NCI-H748 (cell line): ENCODE results near the gene ANO8.
A peak's percentile ranks its signal among the peaks of the same experiment; 100 is the strongest.

Experiments used
- DNase-seq: peaks from one replicate; lab custom pipeline; 2025; ENCODE audit not compliant: unreplicated experiment; lab: John Stamatoyannopoulos, UW

ANO8 gene

DNA sequence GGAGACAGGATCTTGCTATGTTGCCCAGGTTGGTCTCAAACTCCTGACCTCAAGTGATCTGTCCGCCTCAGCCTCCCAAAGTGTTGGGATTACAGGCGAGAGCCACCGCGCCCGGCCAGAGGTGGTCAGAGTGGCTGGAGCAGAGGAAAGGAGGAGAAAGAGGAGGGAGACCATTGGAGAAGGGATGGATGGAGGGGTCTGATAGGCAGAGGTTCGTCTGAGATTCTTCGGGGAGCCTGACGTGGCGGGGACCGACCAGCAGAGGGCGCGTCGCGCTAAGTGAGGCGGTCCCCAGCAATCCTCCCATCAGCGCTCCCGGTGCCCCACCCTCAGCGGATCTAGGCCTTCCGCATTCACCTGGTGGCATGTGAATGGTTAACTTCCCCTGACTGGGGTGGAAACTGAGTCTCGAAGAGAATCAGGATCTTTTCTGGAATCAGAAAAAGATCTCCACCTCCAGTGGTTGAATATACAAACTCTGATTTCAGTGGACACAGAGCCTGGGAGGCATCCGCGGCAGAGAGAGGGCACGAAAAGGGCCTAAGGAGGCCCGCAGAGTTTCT lies 11.5 kb upstream of the ANO8 start:
- DNase-seq = peak; percentile 56

- DNase-seq = no peak
Observed at GRCh38 chr19:17341845-17342244, 7.2 kb upstream of the ANO8 start.

GRCh38 chr19:17341386-17341785 lies 6.7 kb upstream of the ANO8 start:
- no peak for DNase-seq

DNA sequence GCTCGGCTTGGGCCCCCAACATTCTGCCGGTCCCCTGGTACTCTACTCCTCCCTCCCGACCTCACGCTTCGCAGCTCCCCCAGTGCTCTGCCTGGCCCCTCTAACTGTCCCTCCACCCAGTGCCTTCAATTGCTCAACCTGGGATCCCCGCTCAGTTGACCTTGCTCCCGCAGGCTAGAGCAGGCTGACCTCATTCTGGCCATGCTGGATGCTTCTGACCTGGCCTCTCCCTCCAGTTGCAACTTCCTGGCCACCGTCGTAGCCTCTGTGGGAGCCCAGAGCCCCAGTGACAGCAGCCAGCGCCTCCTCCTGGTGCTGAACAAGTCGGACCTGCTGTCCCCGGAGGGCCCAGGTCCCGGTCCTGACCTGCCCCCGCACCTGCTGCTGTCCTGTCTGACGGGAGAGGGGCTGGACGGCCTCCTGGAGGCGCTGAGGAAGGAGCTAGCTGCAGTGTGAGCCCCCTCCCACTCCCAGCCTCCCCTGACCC lies 6.3 kb upstream of the ANO8 start:
- no peak for DNase-seq

DNA sequence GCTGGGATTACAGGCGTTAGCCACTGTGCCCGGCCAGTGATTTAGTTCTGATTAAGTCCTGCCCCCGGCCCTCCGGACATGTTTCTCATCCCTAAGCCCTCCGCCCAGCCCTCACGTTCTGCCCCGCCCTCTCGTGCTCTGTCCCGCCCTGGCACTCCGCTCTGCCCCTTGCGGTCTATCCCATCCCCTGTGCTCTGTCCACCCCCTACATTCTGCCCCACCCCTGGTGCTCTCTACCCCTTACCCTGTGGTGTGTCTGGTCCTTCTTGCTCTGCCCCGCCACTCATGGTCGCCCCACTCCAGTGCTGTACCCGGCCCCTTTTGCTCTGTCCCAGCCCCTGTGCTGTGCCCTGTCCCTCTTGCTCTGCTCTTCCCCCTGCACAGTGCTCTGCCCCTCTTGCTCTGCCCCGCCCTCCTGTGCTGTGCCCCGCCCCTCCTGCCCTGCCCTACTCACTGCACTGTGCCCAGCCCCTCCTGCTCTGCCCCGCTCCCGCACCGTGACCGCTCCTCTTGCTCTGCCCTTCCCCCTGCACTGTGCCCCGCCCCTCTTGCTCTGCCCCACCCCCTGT lies 5.7 kb upstream of the ANO8 start:
- DNase-seq = no peak

- DNase-seq = no peak
Observed at GRCh38 chr19:17339088-17339741, 4.6 kb upstream of the ANO8 start.

DNA sequence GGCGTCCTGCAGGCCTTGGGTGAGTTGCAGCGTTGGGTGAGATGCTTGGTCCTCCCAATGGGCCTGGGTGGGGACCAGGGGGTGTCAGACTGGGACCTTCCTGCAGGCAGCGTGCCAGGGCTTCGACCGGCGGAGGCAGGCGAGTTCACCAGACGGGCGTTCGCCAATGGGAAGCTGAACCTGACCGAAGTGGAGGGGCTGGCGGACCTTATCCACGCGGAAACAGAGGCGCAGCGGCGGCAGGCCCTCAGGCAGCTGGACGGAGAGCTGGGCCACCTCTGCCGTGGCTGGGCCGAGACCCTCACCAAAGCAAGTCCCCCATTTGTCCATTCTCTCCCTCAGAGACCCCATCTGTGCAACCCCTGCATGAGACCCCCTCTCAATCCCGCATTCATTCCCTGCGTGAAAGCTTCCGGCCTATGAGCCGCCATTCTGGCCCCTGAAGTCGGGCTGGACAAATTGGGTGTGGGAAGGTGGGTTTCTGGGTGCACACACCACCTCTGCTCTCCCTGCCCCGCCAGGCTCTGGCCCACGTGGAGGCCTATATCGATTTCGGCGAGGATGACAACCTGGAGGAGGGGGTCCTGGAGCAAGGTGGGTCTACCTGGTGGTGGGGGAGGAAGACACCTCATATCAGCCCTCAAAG lies 3.9 kb upstream of the ANO8 start:
- no peak for DNase-seq

DNA sequence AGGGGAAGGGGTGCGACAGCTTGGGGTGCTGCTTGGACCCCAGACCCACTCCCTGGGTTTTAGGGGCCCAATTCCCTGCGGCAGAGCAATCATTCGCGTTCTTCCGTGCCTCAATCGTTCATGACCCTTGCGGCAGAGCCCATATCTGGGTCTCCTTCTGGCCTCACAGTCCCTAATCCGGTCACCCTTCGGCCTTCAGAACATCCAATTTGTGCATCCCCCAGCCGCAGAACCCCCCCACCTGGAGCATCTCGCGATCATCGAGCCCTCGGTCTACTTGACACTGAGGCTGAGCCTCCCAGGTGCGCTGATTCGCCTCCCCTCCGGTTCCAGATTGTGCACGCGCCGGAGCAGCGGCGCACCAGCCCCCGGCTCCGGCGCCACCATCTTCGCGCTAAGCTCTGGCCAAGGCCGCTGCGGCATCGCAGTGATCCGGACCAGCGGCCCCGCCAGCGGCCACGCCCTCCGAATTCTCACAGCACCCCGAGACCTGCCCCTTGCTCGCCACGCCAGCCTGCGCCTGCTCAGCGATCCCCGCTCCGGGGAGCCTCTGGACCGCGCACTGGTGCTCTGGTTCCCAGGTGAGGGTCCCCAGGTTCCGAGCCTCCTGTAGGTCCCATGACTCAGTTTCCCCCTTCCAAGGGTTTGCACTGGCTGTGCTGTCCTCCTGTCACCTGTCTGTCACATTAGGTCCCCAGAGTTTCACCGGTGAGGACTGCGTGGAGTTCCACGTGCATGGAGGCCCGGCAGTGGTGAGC lies 3.2 kb upstream of the ANO8 start:
- peak; percentile 41 for DNase-seq

DNA sequence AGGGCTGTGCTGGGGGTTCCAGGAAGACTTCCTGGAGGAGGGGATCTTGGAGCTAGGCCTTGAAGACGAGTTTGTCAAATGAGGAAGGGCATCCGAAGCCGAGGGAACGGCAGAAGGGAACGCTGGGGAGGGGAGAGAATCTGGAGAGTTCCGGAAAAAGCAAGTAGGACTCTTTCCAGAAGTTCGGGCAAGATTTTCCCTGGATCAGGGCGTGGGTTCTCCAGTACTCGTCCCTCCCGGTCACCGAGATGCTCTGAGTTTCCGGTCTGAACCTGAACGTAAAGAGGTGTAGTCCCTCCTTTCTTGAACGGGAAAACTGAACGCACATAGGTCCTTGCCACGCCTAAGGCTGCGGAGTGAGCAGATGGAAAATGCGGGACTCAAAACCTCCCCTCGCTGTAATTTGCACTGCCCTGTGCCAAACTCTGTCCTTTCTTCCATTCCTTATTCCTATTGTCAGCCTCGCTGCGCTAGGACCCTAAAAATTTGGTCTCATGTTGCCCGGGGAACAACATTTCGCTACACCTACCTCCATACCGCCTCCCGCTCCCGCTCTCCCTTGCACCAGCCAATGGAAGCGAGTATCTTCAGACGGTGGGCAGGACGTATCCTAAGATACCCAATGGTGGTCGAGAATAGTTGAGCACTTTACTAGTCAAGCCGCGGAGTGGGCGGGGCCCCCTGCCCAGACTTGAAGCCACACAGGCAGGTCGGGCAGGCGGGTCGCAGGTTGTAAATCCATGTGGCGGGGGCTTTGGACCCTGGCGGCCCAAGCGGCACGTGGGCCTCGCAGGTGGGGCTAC lies 2.4 kb upstream of the ANO8 start, which contains the start of gene GTPBP3:
TSS of gene GTPBP3 (plus strand) at position 682 of the 803 bp plus-strand sequence. CDS start at position 741, 59 bp downstream.
- DNase-seq = peak; percentile 98

GRCh38 chr19:17335575-17335974 lies 920 bp upstream of the ANO8 start:
- no peak for DNase-seq

DNA sequence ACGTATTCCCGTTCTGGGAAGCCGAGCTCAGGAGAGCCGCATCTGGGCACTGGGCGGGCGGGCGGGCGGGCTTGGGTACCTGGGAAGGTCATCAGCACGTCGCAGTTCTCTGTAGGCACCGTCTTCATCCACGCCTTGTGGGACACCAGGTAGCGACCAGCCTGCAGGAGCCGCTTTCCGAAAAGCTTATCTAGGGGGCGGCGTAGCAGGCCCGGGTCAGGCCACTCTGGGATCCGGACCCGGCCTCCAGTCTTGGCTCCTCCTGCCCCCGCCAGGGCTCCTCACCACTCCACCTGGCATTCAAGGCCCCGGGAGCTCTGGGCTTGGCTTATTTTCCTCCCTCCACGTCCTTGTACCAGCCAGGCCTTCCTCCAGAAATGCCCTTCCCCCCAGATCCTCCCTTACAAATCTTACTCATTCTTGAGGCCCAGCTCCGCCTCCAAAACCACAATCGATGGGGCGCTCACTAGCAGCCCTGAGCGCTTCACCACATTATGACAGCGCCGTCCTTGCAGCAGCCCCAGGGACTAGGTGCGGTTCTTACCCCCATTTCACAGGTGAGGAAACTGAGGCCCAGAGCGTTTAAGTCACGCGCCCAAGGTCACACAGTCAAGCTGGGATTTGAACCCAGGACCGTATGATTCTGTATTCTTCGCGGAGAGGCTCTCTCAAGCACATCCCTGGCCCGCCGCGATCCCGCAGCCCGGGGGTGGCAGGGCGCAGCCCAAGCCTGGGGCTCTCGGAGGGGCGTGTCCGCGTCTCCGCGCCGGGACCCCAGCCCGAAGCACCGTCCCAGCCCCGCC lies 843 bp downstream of the ANO8 start:
- no peak for DNase-seq

GRCh38 chr19:17332677-17333581 lies 1.7 kb downstream of the ANO8 start:
- DNase-seq = peak; percentile 70

DNA sequence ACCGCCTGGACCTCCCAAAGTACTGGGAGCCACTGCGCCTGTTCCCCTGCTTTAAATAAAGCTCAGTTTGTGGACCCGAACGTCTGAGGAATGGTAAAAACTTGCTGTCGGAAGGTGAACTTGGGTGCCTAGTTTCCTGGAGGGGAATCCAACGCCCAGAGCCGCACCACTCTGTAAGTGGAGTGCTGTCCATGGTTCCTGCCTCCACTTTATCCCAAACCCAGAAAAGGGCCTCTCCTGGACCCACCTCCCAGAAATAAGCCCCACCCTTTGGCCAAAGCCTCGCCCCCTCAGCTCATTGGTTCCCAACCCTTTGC lies 2.3 kb downstream of the ANO8 start:
- DNase-seq = no peak

GRCh38 chr19:17331045-17331558 lies 3.6 kb downstream of the ANO8 start:
- peak; percentile 18 for DNase-seq

DNA sequence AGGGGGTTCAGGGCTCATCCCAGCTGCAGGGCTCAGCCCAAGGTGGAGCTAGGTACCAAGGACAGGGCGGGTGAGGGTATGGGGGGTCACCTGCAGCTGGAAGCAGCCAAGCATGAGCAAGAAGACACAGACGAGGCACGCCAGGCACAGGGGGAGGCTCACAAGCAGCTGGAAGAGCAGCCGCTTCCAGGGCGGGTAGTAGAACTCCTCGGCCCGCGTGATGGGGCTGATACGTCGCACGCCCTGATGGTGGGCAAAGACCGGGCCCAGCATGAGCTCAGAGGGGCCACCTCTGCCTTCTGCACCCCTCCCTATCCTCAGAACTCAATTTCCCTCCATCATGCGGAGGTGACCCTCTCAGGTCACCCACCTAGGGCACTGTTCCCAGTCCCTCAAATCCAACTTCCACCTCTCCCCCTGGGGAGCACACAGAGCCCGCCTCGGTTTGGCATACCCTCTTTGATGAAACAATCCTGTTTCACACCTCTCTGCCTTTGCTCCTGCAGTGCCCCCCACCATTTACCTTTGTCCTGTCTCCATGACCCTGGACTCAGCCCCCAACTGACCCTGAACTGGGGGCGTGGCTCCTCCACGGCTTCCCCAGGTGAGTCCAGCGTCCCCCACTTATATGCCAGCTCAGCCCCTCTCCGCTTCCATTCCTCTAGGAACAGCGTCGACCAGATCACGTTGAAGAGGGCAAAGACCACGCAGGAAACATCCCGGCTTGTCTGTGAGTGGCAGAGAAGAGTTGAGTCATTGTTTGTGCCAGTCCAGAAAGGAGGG lies 4.2 kb downstream of the ANO8 start:
- no peak for DNase-seq

DNA sequence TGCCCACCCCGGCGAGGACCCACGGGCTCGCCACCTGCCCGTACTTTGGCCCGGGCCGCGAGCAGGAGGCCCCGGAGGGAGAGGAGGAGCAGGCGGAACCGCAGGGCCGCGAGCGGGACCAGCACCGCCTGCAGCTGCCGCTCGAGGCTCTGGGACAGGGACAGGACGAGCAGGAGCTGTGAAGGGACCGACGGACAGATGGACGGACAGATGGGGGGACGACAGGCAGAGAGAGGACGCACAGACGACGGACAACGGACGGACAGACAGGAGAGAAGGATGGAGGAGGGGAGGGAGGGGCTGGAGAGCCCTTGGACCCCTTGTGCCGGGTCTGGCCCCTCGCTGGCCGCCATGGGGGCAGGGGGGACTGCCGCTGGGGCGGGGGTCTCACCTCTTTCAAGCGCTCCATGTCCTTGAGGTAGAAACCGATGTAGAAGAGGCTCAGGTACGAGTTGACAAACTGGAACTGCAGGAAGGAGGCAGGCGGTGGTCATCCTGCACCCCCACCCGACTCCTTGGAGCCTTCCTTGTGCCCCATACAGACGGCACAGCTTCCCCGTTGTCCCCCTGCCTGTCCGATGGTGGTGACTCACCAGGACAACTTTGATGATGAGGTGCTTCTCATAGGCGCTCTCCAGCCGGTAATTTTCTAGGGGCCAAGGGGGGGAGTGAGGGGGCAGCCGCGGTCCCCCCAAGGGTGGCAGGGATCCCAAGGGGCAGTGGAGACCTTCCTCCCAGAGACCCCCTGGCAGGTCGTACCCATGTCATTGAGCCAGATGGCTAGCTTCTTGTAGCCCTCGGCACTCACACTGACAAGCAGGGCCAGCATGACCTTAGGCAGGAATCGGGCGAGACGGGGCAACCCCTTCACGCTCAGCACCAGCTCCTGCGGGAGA lies 5.0 kb downstream of the ANO8 start:
- DNase-seq = no peak
